ENCODE data around the gene SEMA6B.

The SEMA6B gene

DNA sequence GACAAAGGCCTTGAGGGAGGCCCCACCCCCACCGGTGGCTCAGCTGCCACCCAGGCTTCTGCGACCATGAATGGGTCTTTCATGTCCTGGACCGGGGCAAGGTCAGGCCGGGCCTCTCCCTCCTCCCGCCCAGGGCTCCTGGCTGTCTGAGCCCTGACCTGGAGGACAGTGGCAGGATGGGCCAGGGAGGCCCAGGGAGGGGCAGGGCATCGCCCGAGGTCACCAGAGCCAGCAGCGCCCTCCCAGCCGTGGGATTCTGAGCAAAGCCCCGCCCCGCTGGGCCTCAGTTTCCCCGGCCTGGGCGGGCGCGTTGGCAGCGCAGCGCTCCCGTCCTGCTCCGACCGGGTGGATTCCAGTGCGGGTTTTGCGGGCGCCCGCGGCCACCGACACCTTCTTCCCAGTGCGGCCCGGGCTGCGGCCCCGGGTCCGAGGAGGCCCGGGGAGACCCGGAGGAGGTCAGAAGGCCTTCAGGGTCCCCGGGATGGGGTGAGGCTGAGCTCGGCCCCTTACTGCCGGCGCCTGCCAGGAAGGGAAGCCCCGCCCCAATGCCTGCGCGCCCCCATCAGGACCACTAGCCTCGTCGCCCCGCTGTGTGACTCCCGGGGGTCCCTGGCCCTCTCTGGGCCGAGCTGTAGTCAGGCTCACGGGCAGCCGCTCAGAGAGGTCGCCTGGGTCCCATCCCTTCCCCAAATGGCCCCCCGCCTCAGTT lies 24.6 kb upstream of the SEMA6B start:
- H3K4me3 ChIP-seq (ENCODE audit: low read depth, low read length), result peak overlapping the region; percentile 51
- no peak for DNase-seq (ENCODE audit: low read depth)
- in situ Hi-C loops (cut with HindIII; ENCODE audit: low sequenced_read_pairs), result no loop called here
- TF ChIP-seq, protein P1, sequence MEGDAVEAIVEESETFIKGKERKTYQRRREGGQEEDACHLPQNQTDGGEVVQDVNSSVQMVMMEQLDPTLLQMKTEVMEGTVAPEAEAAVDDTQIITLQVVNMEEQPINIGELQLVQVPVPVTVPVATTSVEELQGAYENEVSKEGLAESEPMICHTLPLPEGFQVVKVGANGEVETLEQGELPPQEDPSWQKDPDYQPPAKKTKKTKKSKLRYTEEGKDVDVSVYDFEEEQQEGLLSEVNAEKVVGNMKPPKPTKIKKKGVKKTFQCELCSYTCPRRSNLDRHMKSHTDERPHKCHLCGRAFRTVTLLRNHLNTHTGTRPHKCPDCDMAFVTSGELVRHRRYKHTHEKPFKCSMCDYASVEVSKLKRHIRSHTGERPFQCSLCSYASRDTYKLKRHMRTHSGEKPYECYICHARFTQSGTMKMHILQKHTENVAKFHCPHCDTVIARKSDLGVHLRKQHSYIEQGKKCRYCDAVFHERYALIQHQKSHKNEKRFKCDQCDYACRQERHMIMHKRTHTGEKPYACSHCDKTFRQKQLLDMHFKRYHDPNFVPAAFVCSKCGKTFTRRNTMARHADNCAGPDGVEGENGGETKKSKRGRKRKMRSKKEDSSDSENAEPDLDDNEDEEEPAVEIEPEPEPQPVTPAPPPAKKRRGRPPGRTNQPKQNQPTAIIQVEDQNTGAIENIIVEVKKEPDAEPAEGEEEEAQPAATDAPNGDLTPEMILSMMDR (IDR thresholded peaks at IDR 0.05; ENCODE audit: low read depth, low read length, missing control alignments), result no peak

DNA sequence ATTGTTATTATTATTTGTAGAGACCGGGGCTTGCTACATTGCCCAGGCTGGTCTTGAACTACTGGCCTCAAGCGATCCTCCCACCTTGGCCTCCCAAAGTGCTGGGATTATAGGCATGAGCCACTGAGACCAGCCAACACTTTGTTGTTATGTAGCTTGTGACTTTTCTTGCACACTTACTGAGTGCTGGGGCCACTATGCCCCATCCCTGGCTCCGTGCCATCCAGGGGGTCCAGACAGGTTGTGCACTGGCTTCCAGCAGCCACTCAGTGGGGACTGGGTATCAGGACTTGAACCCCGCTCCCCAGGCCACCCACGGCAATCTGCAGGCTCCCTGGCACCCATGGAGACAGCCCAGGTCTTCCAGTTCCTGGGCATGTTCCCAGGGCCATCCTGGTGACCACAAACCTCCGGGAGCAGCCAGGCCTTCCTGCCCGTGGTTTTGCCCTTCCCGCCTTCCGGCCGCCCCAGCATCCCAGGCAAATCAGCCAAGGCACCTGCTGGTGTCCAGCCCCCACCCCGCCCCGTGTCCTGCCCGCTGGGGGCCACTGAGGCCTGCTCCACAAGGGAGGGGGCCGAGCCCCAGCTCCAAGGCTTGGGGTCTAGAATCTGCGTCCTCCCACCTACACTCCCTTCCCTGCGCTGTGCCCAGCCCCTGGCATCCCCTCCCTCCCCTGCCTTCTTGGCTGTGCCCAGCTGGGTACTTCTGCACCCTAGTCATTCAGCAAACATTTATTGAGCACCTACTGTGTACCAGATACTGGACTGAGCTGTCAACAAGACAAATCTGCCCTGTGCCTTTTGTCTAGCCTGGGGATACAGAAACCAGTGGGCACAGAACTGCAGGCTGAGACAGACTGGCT lies 23.7 kb upstream of the SEMA6B start:
- in situ Hi-C loops (cut with HindIII; ENCODE audit: low sequenced_read_pairs), result no loop called here
- H3K4me3 ChIP-seq (ENCODE audit: low read depth, low read length), result no peak overlapping the region
- TF ChIP-seq, protein P1 (IDR thresholded peaks at IDR 0.05; ENCODE audit: low read depth, low read length, missing control alignments), result no peak
- DNase-seq (ENCODE audit: low read depth), result no peak

DNA sequence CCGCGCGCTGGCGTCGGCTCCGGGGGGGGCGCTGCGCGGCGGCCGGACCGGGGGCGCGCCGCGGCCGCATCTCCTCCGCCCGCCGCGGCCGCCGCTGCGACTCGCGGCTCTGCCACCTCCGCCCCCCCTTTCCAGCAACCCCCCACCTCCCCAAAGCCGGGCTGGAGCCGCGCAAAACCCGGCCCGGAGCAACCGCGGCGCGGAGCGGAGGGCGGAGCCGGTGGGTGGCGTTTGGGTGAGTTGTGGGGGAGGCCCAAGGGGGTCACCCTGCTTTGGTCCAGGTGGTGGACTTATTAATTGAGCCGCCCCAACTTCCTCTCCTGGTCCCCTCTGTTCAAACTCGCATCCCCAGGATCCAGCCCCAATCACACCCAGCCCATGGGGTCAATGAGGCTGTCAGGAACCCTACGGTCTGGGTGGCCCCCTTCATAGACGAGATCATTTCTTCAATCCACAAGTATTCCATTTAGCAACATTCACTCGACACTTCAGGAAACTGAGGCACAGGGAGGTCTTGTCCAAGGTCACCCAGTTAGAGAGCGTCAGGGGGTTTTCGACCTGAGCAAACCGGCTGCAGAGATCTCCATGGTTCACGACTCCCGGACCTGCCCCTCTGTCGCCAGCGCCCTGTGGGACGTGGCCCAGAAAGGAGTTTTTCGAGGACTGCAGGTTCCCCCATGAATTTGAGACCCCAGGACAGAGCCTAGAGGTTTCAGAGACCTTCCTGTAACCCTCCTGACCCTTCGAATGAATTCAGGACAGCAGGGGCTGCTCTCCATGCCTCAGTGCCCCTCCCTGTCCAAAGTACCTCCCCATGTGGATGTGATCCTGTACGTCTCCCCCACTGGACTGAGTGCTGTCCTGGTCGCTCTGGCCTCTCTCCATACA lies 22.4 kb upstream of the SEMA6B start:
- in situ Hi-C loops (cut with HindIII; ENCODE audit: low sequenced_read_pairs), result no loop called here
- TF ChIP-seq, protein P1 (IDR thresholded peaks at IDR 0.05; ENCODE audit: low read depth, low read length, missing control alignments), result no peak
- DNase-seq (ENCODE audit: low read depth), result no peak
- H3K4me3 ChIP-seq (ENCODE audit: low read depth, low read length), result peak overlapping the region; percentile 49

DNA sequence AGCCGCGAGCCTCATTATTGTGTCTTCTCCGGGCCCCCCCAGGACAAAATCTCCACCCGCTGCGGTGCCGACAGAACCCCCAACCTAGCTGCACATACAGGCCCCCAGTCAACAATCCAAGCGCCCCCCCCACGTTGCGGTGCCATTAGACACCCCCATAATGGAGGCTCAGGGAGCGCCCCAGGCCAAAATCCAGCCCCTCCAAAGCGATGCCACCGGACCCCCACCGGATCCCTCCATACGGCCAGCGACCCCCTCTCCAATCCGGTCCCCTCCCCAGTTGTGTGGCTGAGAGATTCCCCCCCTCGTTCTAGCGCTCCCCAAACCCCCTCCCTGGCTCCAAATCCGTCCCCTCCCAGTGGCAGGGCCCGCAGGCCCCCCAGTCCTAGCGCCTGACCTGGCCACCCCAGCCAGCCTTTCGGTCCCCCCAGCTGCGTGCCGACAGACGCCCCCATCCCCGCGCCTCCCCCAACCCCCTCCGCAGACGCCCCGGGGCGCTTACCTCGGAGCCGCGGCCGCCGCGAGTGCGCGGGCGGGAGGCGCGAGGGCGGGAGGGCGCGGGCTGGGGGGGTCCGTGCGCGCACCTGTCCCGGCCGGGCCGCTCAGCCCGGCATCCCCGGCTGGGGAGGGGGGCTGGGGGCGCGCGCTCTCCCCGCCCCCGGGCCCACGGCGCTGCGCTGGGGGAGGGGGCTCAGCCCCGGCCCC lies 21.6 kb upstream of the SEMA6B start:
- DNase-seq (ENCODE audit: low read depth), result no peak
- in situ Hi-C loops (cut with HindIII; ENCODE audit: low sequenced_read_pairs), result no loop called here
- TF ChIP-seq, protein P1 (IDR thresholded peaks at IDR 0.05; ENCODE audit: low read depth, low read length, missing control alignments), result no peak
- H3K4me3 ChIP-seq (ENCODE audit: low read depth, low read length), result peak overlapping the region; percentile 49

DNA sequence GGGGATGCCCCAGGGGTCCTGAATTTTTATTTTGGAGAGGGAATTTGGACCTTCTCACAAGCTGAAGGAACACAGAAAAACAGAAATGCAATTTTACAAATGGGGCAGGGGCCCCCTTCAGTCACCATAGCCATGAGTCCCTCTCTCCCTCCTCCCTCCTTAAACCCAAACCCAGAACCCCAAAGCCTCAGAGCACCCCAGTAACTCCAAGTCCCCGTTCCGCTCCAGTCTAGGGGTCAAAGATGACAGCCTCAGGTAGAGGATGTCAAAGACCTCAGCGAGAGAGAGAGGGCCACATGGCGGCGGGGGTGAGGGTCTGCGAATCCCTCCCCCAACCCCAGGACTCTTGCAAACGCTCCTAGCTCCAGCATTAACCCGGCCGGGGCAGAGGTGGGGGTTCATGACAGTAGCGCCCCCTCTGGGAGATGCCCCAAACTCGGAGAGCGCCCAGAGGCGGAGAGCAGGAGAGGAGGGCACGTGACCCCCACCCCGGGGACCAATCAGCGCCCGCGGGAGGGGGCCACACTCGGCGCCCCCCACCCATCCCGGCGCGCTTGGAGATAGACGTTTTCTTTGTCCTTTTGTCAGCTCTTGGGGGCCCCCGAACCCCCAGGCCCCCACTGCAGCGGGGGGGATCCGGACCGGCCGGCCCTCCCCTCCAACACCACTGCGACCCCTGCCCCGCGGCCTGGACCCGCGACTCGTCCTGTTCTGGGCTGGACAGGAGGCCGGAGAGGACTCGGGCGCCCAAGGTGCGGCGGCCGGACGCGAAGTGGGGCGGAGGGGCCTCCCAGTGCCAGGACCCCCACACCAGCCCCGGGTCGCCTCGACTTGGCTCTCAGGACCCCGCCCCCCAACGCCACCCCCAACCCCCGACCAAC lies 20.8 kb upstream of the SEMA6B start:
- TF ChIP-seq, protein P1 (IDR thresholded peaks at IDR 0.05; ENCODE audit: low read depth, low read length, missing control alignments), result peak; percentile 34
- DNase-seq (ENCODE audit: low read depth), result no peak
- peak overlapping the region; percentile 49 for H3K4me3 ChIP-seq (ENCODE audit: low read depth, low read length)
- in situ Hi-C loops (cut with HindIII; ENCODE audit: low sequenced_read_pairs), result no loop called here

Measured in astrocyte of the cerebellum (primary cell).